GM12878 (cell line): ENCODE measurements around the gene MCCD1. TPM values are rescaled to one million over a fixed set of nuclear protein-coding genes. Genes with fewer than 3 reads are reported as not detected.

Source experiments
- ATAC-seq: fragments of 200-7000 bp; cut with Tn5 transposase; 3 replicates; pipeline ENCODE4 v1.9.1; 2020; ENCODE audit warnings: mild to moderate bottlenecking, moderate library complexity
- BruUV-seq: library from RNA; stranded (reverse); fragments of 400-500 nt; replicated peaks from 2 replicates; lab custom pipeline; 2021; lab: Mats Ljungman, UMichigan
- CTCF ChIA-PET: fragments of 300-600 bp; sonication (Branson Sonifier 250); formaldehyde crosslinking; extraction: SDS; loops from one replicate; lab custom pipeline; 2021; ENCODE audit warnings: inconsistent platforms; lab: Yijun Ruan, JAX
- POLR2A ChIA-PET: fragments of 350-600 bp; formaldehyde crosslinking; extraction: SDS; loops from one replicate; lab custom pipeline; 2021; ENCODE audit warnings: inconsistent platforms; lab: Charles Lee
- RAD21 ChIA-PET: fragments of 300-600 bp; sonication (Branson Sonifier 250); formaldehyde crosslinking; loops from one replicate; lab custom pipeline; 2023; ENCODE audit warnings: antibody characterized with exemption; ENCODE audit not compliant: unreplicated experiment; lab: Charles Lee
- SMC1A ChIA-PET: fragments of 300-600 bp; sonication (Branson Sonifier 250); formaldehyde crosslinking; loops from one replicate; lab custom pipeline; 2023; ENCODE audit not compliant: unreplicated experiment, uncharacterized antibody; lab: Charles Lee
- DNase-seq: peaks from one replicate; pipeline ENCODE4 v3.0.0-alpha.2; 2011; ENCODE audit warnings: low read depth, low spot score
- FAIRE-seq: peaks from 3 replicates; lab custom pipeline; 2011; peaks lifted over from hg19 to GRCh38; lab: Jason Lieb, UNC
- H2AFZ ChIP-seq: 2 replicates; pipeline ENCODE4 v1.6.0; 2011; ENCODE audit warnings: low read depth, low read length, control low read depth; ENCODE audit not compliant: control insufficient read depth
- H3K27ac ChIP-seq: 2 replicates; pipeline ENCODE4 v1.5.1; 2011; ENCODE audit warnings: control low read depth; ENCODE audit not compliant: control insufficient read depth, insufficient read depth
- H3K27me3 ChIP-seq, 2 experiments: replicated peaks in 1 of 2; 2 replicates each; pipeline versions ENCODE4 v1.6.0 to v1.6.1; 2011; ENCODE audit warnings: low read length in 1 of 2; ENCODE audit not compliant: control insufficient read depth in 2 of 2, insufficient read depth in 2 of 2
- H3K36me3 ChIP-seq, 2 experiments: 2 replicates each; pipeline ENCODE4 v1.5.1; 2011; ENCODE audit warnings: low read length in 1 of 2; ENCODE audit not compliant: control insufficient read depth in 2 of 2, insufficient read depth in 2 of 2
- H3K4me1 ChIP-seq: 2 replicates; pipeline ENCODE4 v1.6.1; 2011; ENCODE audit warnings: mild to moderate bottlenecking, low read length, moderate library complexity, mixed read lengths; ENCODE audit not compliant: control insufficient read depth, insufficient read depth
- H3K4me2 ChIP-seq: 2 replicates; pipeline ENCODE4 v1.6.0; 2011; ENCODE audit warnings: control low read depth; ENCODE audit not compliant: control insufficient read depth, insufficient read depth
- H3K4me3 ChIP-seq: fragments of 200-600 bp; sonication (generic); 2 replicates; pipeline ENCODE4 v1.5.1; 2016
- H3K79me2 ChIP-seq: 2 replicates; pipeline ENCODE4 v1.6.0; 2011; ENCODE audit warnings: low read length; ENCODE audit not compliant: control insufficient read depth, insufficient read depth
- H3K9ac ChIP-seq: 2 replicates; pipeline ENCODE4 v1.8.0; 2011; ENCODE audit warnings: low read length, control low read depth, mixed read lengths; ENCODE audit not compliant: control insufficient read depth, insufficient read depth
- H3K9me3 ChIP-seq: replicated peaks from 3 replicates; pipeline ENCODE4 v1.5.1; 2011; ENCODE audit warnings: mild to moderate bottlenecking, low read length; ENCODE audit not compliant: control insufficient read depth, insufficient read depth
- H4K20me1 ChIP-seq: 2 replicates; pipeline ENCODE4 v1.6.0; 2011; ENCODE audit not compliant: control insufficient read depth, insufficient read depth
- PBX3 ChIP-seq: IDR thresholded peaks from 2 replicates; pipeline ENCODE4 v1.6.1; 2011; ENCODE audit warnings: mild to moderate bottlenecking, low read depth, low read length, moderate library complexity; ENCODE audit not compliant: insufficient replicate concordance
- SIX5 ChIP-seq: IDR thresholded peaks from 2 replicates; pipeline ENCODE4 v1.6.1; 2011; ENCODE audit warnings: mild to moderate bottlenecking, low read depth, low read length, moderate library complexity; ENCODE audit not compliant: severe bottlenecking
- SUPT20H ChIP-seq: IDR thresholded peaks from 2 replicates; pipeline ENCODE4 v1.6.1; 2011; ENCODE audit warnings: low read depth, mild to moderate bottlenecking, low read length, moderate library complexity, borderline replicate concordance; ENCODE audit not compliant: control insufficient read depth
- WGBS: methylation state at CpG from one replicate; pipeline ENCODE4 v1.1.6; 2016; ENCODE audit warnings: low lambda C conversion rate; ENCODE audit not compliant: insufficient replicate concordance, insufficient coverage; ENCODE audit errors: missing lambda C conversion rate; 5-methylcytosine and 5-hydroxymethylcytosine counted together
- in situ Hi-C: fragments of 300-500 bp; cut with MboI; formaldehyde crosslinking; loops from 9 replicates; pipeline ENCODE4 v1.14.3; 2018; ENCODE audit warnings: mixed read lengths
- intact Hi-C: fragments of 100-400 bp; cut with micrococcal nuclease; formaldehyde crosslinking; loops from one replicate; pipeline ENCODE4 v1.14.2; 2022; ENCODE audit not compliant: unreplicated experiment
- polyA plus RNA-seq, 11 experiments: library from polyadenylated mRNA; depleted of rRNA in 4 of 11; unstranded in 6 of 11; stranded (reverse) in 5 of 11; fragments of >200 nt; fragmentation: Nextera tagmentation in 4 of 11; fragmentation: Illumina TruSeq in 1 of 11; extraction: Ambion mirVana in 4 of 11; extraction: Trizol in 1 of 11; gene quantifications; 1 replicate in 1 of 11; 2 replicates in 10 of 11; pipeline versions ENCODE4 v1.2.1 to v1.2.3, GENCODE V29; 2011 to 2016; ENCODE audit warnings: inconsistent platforms in 2 of 11, missing spikeins in 2 of 11, low read depth in 1 of 11
- total RNA-seq, 4 experiments: library from RNA; depleted of rRNA in 3 of 4; stranded (reverse); fragments of >200 nt in 3 of 4; fragmentation: Illumina TruSeq in 1 of 4; extraction: Trizol in 1 of 4; gene quantifications; 2 replicates each; pipeline versions ENCODE4 v1.2.1 to v1.2.3, GENCODE V29; 2013 to 2021

Gene MCCD1
- total and polyA plus RNA-seq, 10 of the 15 experiments (the other 5 are each of a cell fraction or from before 2014, with no cell fraction given): not detected

GRCh38 chr6:31568537-31568961 is 39.8 kb downstream of the MCCD1 start (continued):
- TF ChIP-seq SIX5 (no peak), SUPT20H (no peak)

- Histone ChIP-seq H3K4me2 (peak overlapping the region; percentile 24; the same call in 1 of the 2 replicates), H2AFZ (no peak overlapping the region), H3K27me3 (no peaks in the 10 kb centered on the region), H3K27ac (peak overlapping the region; percentile 4; the same call in 1 of the 2 replicates), H4K20me1 (no peaks in the 10 kb centered on the region), H3K9ac (no peak overlapping the region), H3K4me3 (peak overlapping the region; percentile 29; the same call in 1 of the 2 replicates), H3K79me2 (peaks cover 36% of the 10 kb centered on the region), H3K4me1 (peaks cover 70% of the 10 kb centered on the region), H3K36me3 (no peaks in the 10 kb centered on the region), H3K9me3 (no peaks in the 10 kb centered on the region)
- intact Hi-C loops (no loop called here), in situ Hi-C loops (loop anchor here (25.0 kb wide), 2 partner anchors 1042 to 1392 kb away; partner anchors contain the start of genes BRD2 and HLA-DMA)
- DNase-seq (no peak), ATAC-seq (no peak), FAIRE-seq (no peak)
- ChIA-PET RAD21 (interaction anchor here (1.2 to 5.5 kb wide), 9 partner anchors 11 to 29 kb away, joined by 5 to 62 read pairs (median 13); partner anchors contain the start of genes LTB and NCR3), CTCF (interaction anchor here (0.7 to 34.8 kb wide), 6 partner anchors 9 to 18 kb away, joined by 4 to 2098 read pairs (median 26); partner anchors contain the start of genes LST1, LTB, NCR3 and TNF), SMC1A (interaction anchor here (0.7 to 45.5 kb wide), 3 partner anchors 14 to 46 kb away, joined by 3 to 1989 read pairs (median 1989); partner anchors contain the start of genes ATP6V1G2, DDX39B, LST1 and LTA), POLR2A (interaction anchor here (0.9 to 15.1 kb wide), 11 partner anchors 7 to 95 kb away, joined by 3 to 222 read pairs (median 7); partner anchors contain the start of genes ATP6V1G2, GPANK1, LST1 and LTB)
- no peak for TF ChIP-seq PBX3
- BruUV-seq: no TSS peak
- 50% methylated on average over 1 of the region's 1 CpG for WGBS
Observed at GRCh38 chr6:31569861-31570536, 41.2 kb downstream of the MCCD1 start.
